IMR-90 (cell line): ENCODE measurements around the gene KCNK7.

Experiments used
- FOS ChIP-seq: fragments of 150-350 bp; IDR thresholded peaks from 2 replicates; pipeline ENCODE4 v1.6.1; 2016; ENCODE audit warnings: low read depth, low read length
- MAFK ChIP-seq: IDR thresholded peaks from 2 replicates; pipeline ENCODE4 v1.6.1; 2012; ENCODE audit warnings: low read depth, low read length, improper control_type of control experiment
- POLR2A ChIP-seq: IDR thresholded peaks from 2 replicates; pipeline ENCODE4 v1.6.1; 2012; ENCODE audit warnings: mild to moderate bottlenecking, low read depth, low read length
- RAD21 ChIP-seq: IDR thresholded peaks from 2 replicates; pipeline ENCODE4 v1.6.1; 2012; ENCODE audit warnings: low read length, improper control_type of control experiment
- RCOR1 ChIP-seq: IDR thresholded peaks from 2 replicates; pipeline ENCODE4 v1.6.1; 2012; ENCODE audit warnings: mild to moderate bottlenecking, low read length, improper control_type of control experiment; ENCODE audit not compliant: insufficient replicate concordance
- RFX5 ChIP-seq: IDR thresholded peaks from 2 replicates; pipeline ENCODE4 v1.8.0; 2012; ENCODE audit warnings: low read depth, mild to moderate bottlenecking, low read length, moderate library complexity
- SMC3 ChIP-seq: fragments of 150-350 bp; IDR thresholded peaks from 2 replicates; pipeline ENCODE4 v1.6.1; 2016; ENCODE audit warnings: low read depth, mild to moderate bottlenecking, antibody characterized with exemption, low read length, moderate library complexity
- TF ChIP-seq, protein P1 (sequence below): fragments of 150-350 bp; IDR thresholded peaks from 2 replicates; pipeline ENCODE4 v1.6.1; 2017; ENCODE audit warnings: mild to moderate bottlenecking, antibody characterized with exemption, low read length, low read depth
- TF ChIP-seq, protein P2 (sequence below): conservative IDR thresholded peaks from 2 replicates; pipeline ENCODE4 v1.5.1; 2012; ENCODE audit warnings: mild to moderate bottlenecking, low read depth, low read length, improper control_type of control experiment
- TF ChIP-seq, protein P3 (sequence below): fragments of 150-350 bp; IDR thresholded peaks from 2 replicates; pipeline ENCODE4 v1.6.1; 2016; ENCODE audit warnings: low read depth, mild to moderate bottlenecking, low read length, moderate library complexity, borderline replicate concordance

DNA sequence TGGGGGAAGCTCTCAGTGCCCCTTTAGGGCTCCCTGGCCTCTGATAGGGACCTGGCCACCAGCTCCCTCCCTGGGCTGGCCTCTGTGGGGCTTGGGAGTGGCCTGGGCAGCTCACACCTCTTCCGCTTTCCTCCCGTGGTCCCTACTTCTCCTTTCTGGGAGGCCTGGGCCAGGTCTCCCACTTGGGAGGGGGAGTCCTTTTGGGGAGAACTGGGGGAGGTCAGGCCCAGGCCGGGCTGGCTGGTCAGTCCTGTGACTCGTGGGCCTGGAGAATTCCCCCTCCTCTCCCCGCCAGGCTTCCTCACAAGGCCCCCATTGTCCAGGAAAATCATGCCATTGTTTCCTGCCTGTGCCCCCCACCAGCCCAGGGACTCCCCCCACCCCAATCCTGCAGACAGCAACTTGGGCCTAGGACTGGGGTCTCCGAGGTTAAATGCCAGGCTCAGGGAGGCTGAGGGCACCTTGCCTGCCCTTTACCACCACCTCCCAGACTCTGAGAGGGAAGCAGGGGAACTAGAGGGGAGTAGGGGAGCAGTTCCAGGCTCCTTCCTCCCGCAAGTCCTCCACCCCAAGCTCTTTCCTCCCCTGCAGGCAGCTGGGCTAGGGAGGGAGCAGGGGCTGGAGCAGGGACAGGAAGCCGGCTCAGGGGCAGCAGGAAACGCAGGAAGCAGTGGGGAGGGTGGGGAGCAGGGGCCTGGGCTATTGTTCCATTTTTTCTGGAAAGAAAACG is 15.6 kb upstream of the KCNK7 start:
- TF ChIP-seq POLR2A: no peak
- TF ChIP-seq, protein P1, sequence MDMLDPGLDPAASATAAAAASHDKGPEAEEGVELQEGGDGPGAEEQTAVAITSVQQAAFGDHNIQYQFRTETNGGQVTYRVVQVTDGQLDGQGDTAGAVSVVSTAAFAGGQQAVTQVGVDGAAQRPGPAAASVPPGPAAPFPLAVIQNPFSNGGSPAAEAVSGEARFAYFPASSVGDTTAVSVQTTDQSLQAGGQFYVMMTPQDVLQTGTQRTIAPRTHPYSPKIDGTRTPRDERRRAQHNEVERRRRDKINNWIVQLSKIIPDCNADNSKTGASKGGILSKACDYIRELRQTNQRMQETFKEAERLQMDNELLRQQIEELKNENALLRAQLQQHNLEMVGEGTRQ: no peak
- TF ChIP-seq RFX5: no peak
- no peak for TF ChIP-seq SMC3
- TF ChIP-seq, protein P2, sequence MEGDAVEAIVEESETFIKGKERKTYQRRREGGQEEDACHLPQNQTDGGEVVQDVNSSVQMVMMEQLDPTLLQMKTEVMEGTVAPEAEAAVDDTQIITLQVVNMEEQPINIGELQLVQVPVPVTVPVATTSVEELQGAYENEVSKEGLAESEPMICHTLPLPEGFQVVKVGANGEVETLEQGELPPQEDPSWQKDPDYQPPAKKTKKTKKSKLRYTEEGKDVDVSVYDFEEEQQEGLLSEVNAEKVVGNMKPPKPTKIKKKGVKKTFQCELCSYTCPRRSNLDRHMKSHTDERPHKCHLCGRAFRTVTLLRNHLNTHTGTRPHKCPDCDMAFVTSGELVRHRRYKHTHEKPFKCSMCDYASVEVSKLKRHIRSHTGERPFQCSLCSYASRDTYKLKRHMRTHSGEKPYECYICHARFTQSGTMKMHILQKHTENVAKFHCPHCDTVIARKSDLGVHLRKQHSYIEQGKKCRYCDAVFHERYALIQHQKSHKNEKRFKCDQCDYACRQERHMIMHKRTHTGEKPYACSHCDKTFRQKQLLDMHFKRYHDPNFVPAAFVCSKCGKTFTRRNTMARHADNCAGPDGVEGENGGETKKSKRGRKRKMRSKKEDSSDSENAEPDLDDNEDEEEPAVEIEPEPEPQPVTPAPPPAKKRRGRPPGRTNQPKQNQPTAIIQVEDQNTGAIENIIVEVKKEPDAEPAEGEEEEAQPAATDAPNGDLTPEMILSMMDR: no peak
- TF ChIP-seq RCOR1: no peak
- no peak for TF ChIP-seq RAD21
- TF ChIP-seq, protein P3, sequence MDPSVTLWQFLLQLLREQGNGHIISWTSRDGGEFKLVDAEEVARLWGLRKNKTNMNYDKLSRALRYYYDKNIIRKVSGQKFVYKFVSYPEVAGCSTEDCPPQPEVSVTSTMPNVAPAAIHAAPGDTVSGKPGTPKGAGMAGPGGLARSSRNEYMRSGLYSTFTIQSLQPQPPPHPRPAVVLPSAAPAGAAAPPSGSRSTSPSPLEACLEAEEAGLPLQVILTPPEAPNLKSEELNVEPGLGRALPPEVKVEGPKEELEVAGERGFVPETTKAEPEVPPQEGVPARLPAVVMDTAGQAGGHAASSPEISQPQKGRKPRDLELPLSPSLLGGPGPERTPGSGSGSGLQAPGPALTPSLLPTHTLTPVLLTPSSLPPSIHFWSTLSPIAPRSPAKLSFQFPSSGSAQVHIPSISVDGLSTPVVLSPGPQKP: no peak
- no peak for TF ChIP-seq FOS
- no peak for TF ChIP-seq MAFK
